Astrocyte (in vitro differentiated cells and primary cell): ENCODE results near the gene OR12D1.

Experiments used
- CTCF ChIP-seq: IDR thresholded peaks from 2 replicates; pipeline ENCODE4 v1.5.1; 2011; ENCODE audit warnings: low read depth, mild to moderate bottlenecking, inconsistent platforms, low read length, moderate library complexity; ENCODE audit not compliant: insufficient read depth
- EZH2 ChIP-seq: IDR thresholded peaks from 2 replicates; pipeline ENCODE4 v1.6.1; 2012; ENCODE audit warnings: mild to moderate bottlenecking, low read length, inconsistent platforms; ENCODE audit not compliant: insufficient read depth

- TF ChIP-seq CTCF = no peak
- no peak for TF ChIP-seq EZH2
These were observed 24.3 kb downstream of the OR12D1 start, which contains the start of gene OR10C1 for GRCh38 chr6:29439006-29439405.
